Heart right ventricle (tissue), 16 donors: ENCODE measurements around the gene FICD. TPM values are rescaled to one million over a fixed set of nuclear protein-coding genes. Genes with fewer than 3 reads are reported as not detected.

ENCODE experiments used
- ATAC-seq, 8 donors: fragments of 200-7000 bp; cut with Tn5 transposase; one replicate each; pipeline ENCODE4 v1.9.1; 2020; ENCODE audit warnings: mild to moderate bottlenecking in 8 of 8, moderate library complexity in 8 of 8, moderate number of reproducible peaks in 1 of 8
- DNase-seq, 2 donors: peaks; one replicate each; pipeline ENCODE4 v3.0.0-alpha.2; 2020
- H3K27ac ChIP-seq, 10 donors: fragments of 200-600 bp; sonication (generic) in 2 of 10; one replicate each; pipeline versions ENCODE4 v1.5.0 to v1.8.0; 2020 to 2022; ENCODE audit warnings: mild to moderate bottlenecking in 3 of 10
- H3K27me3 ChIP-seq, 7 donors: fragments of 200-600 bp; one replicate each; pipeline ENCODE4 v1.8.0; 2021 to 2022; ENCODE audit warnings: mild to moderate bottlenecking in 2 of 7
- H3K36me3 ChIP-seq, 9 donors: fragments of 200-600 bp; sonication (generic) in 1 of 9; one replicate each; pipeline versions ENCODE4 v1.5.0 to v1.8.0; 2020 to 2022; ENCODE audit warnings: mild to moderate bottlenecking in 2 of 9
- H3K4me1 ChIP-seq, 9 donors: fragments of 200-600 bp; sonication (generic) in 1 of 9; one replicate each; pipeline versions ENCODE4 v1.5.0 to v1.8.0; 2020 to 2022; ENCODE audit warnings: mild to moderate bottlenecking in 4 of 9
- H3K4me3 ChIP-seq, 10 donors: fragments of 200-600 bp; sonication (generic) in 2 of 10; one replicate each; pipeline versions ENCODE4 v1.5.0 to v1.8.0; 2020 to 2022; ENCODE audit warnings: mild to moderate bottlenecking in 7 of 10, moderate library complexity in 2 of 10
- H3K9me3 ChIP-seq, 11 donors: fragments of 200-600 bp in 10 of 11; sonication (generic) in 2 of 11; one replicate each; pipeline versions ENCODE4 v1.5.0 to v1.8.0; 2013 to 2022; ENCODE audit warnings: mild to moderate bottlenecking in 2 of 11, control low read depth in 1 of 11, moderate library complexity in 1 of 11
- CTCF ChIP-seq, 9 donors: fragments of 200-600 bp; sonication (generic) in 2 of 9; IDR thresholded peaks; one replicate each; pipeline versions ENCODE4 v1.5.0 to v1.8.0; 2021 to 2022; ENCODE audit warnings: antibody characterized with exemption in 9 of 9, mild to moderate bottlenecking in 5 of 9, moderate library complexity in 1 of 9
- WGBS, 2 donors: extraction: QIAGEN DNeasy Blood & Tissue Kit; methylation state at CpG; one replicate each; pipeline ENCODE4 v1.1.7; 2013; ENCODE audit warnings: inconsistent platforms in 1 of 2; 5-methylcytosine and 5-hydroxymethylcytosine counted together
- intact Hi-C, 10 donors: fragments of 100-400 bp; cut with DNase I; formaldehyde crosslinking; loops; one replicate each; pipeline versions ENCODE4 v1.11.1 to v1.14.2; 2022
- polyA plus RNA-seq, 2 donors: library from polyadenylated mRNA; stranded (reverse); fragments of 200-250 nt; gene quantifications; one replicate each; pipeline ENCODE4 v1.2.3, GENCODE V29; 2013
- total RNA-seq, 10 donors: library from RNA; stranded (reverse); fragmentation: NEBNext Ultra II Directional in 3 of 10; extraction: Animal tissue kit (Norgen Biotek cat#: 25700) in 3 of 10; gene quantifications; one replicate each; pipeline versions ENCODE4 v1.2.1 to v1.2.4, GENCODE V29; 2021 to 2023
- donor health status: Arrhythmogenic right ventricular cardiomyopathy.
- donor health status: ischemic (EF 13 %, LVEDD 7.1; RV severe dilation, severe dysfunction).
- donor health status: healthy with polysubstance abuse.
- donor health status: DM: no; HTN: yes; CAD: no.
- donor health status: DM: no; HTN: no; CAD: no.
- donor health status: ischemic (EF 25% LVEDD 6.9; RV normal size, moderate dysfunction).
- donor health status: ischemic (EF 25% LVEDD 5.7; RV mildly dilated, moderate dysfunction).
- donor health status: healthy.
- donor health status: DM: yes; HTN: yes; CAD: no.
- donor health status: Ischemic cardiomyopathy.
- donor health status: ischemic (EF 35%, LVEDD 5.7; RV mildly dilated, moderate dysfunction).
- donor health status: nonischemic (EF 11% LVEDD 7.7; RV severe dilation, severe dysfunction).
- donor health status: DM: yes; HTN: yes; CAD: no.
- donor health status: PGD.
- donor health status: ischemic (EF 29% LVEDD 5.4; RV normal size, mild dysfunction).
- donor health status: nonischemic (EF 23%, LVEDD 6.1; RV moderate dilation, normal function).

The FICD gene
- total and polyA plus RNA-seq, 12 donors = 2.1 to 4.4 (median 2.8) TPM

DNA sequence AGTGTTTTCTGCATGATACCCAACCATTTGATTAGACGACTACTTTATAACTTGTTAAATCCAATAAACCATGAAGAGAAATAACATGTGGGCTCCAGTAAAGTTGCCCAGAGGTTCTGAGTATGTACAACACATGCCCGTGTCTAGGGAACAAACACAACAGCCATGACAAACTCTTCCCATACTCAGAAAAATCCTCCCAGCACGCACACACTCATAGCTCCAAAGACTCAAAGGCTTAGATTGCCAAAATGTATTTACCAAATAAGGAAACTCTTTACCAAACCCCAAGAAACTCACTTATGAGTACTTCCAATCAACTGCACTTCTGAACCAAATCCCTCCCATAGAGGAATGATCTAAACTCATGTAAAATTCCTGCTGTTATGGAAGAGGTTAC lies 28.6 kb downstream of the FICD start:
- ATAC-seq = no peak
- WGBS, 2 donors = 93 to 95% methylated on average over 3 of the region's 3 CpGs
- no peaks in the 10 kb centered on the region for H3K27me3 ChIP-seq
- no peak overlapping the region for H3K4me3 ChIP-seq
- H3K4me1 ChIP-seq = peaks cover 0 to 31% (median 21%) of the 10 kb centered on the region in 9 donors
- H3K9me3 ChIP-seq = no peaks in the 10 kb centered on the region
- peaks cover 0 to 99% (median 45%) of the 10 kb centered on the region in 9 donors for H3K36me3 ChIP-seq
- DNase-seq = no peak
- TF ChIP-seq CTCF (IDR thresholded peaks at IDR 0.05) = no peak
- no peak overlapping the region for H3K27ac ChIP-seq
- intact Hi-C loops = no loop called here

GRCh38 chr12:108547686-108548085 lies 32.6 kb downstream of the FICD start:
- intact Hi-C loops = no loop called here
- 49 to 53% methylated on average over 9 of the region's 9 CpGs for WGBS, 2 donors
- DNase-seq (no peak), ATAC-seq (peak; percentile 43 to 87 (median 80))
- H3K27ac ChIP-seq = peak overlapping the region in 3 of 10 donors; percentile 10 to 51 (median 42)
- H3K36me3 ChIP-seq = peaks cover 0 to 66% (median 47%) of the 10 kb centered on the region in 9 donors
- no peaks in the 10 kb centered on the region for H3K27me3 ChIP-seq
- TF ChIP-seq CTCF (IDR thresholded peaks at IDR 0.05) = no peak
- H3K4me3 ChIP-seq = no peak overlapping the region
- H3K9me3 ChIP-seq = no peaks in the 10 kb centered on the region
- peaks cover 0 to 52% (median 20%) of the 10 kb centered on the region in 9 donors for H3K4me1 ChIP-seq

GRCh38 chr12:108548954-108549521 lies 34.0 kb downstream of the FICD start:
- Histone ChIP-seq H3K4me1 (peaks cover 0 to 63% (median 24%) of the 10 kb centered on the region in 9 donors), H3K27me3 (no peaks in the 10 kb centered on the region), H3K9me3 (no peaks in the 10 kb centered on the region), H3K27ac (no peak overlapping the region), H3K4me3 (no peak overlapping the region), H3K36me3 (peaks cover 0 to 55% (median 36%) of the 10 kb centered on the region in 9 donors)
- WGBS, 2 donors = 65 to 69% methylated on average over 7 of the region's 7 CpGs
- DNase-seq (no peak), ATAC-seq (no peak)
- intact Hi-C loops = no loop called here
- no peak for TF ChIP-seq CTCF (IDR thresholded peaks at IDR 0.05)

DNA sequence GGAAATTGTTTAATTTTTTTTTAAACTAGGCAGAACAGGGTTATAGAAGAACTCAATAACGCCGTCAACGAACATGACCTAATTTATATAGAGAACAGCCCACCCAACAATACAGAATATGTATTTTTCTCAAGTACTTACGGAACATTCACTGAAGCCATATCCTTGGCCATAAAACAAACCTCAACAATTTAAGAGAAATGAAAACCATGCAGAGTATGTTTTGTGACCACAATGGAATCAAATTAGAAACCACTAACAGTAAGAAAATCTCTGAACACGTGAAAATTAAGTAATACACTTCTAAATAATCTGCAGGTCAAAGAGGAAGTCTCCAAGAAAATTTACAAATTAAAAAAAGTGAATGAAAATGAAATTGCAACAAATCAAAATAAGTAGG lies 36.5 kb downstream of the FICD start:
- peaks cover 0 to 75% (median 38%) of the 10 kb centered on the region in 9 donors for H3K4me1 ChIP-seq
- peaks cover 0 to 40% (median 17%) of the 10 kb centered on the region in 9 donors for H3K36me3 ChIP-seq
- intact Hi-C loops = no loop called here
- DNase-seq (no peak), ATAC-seq (no peak)
- H3K27ac ChIP-seq = no peak overlapping the region
- no peaks in the 10 kb centered on the region for H3K27me3 ChIP-seq
- no peak for TF ChIP-seq CTCF (IDR thresholded peaks at IDR 0.05)
- H3K4me3 ChIP-seq = no peak overlapping the region
- 86 to 87% methylated on average over 5 of the region's 5 CpGs for WGBS, 2 donors
- no peaks in the 10 kb centered on the region for H3K9me3 ChIP-seq
